ENCODE data around the gene LRRC71.

GRCh38 chr1:156885880-156886355 is 34.5 kb upstream of the LRRC71 start:
- TF ChIP-seq CTCF (conservative IDR thresholded peaks at IDR 0.05; ENCODE audit: low read depth, low read length) (no peak), CEBPB (IDR thresholded peaks at IDR 0.05; ENCODE audit: low read depth, low read length) (no peak)

Measured in IMR-90 (cell line).